GM10248 (cell line): Measurements from ENCODE around the gene SERPINA12.

Experiments used
- CTCF ChIA-PET: fragments of 300-600 bp; sonication (Branson Sonifier 250); formaldehyde crosslinking; extraction: SDS; loops from one replicate; lab custom pipeline; 2021; ENCODE audit warnings: antibody characterized with exemption; lab: Yijun Ruan, JAX
- POLR2A ChIA-PET: fragments of 350-650 bp; sonication (Branson Sonifier 250); formaldehyde crosslinking; extraction: SDS; loops from one replicate; lab custom pipeline; 2020; ENCODE audit warnings: antibody characterized with exemption; lab: Yijun Ruan, JAX
- DNase-seq: peaks from one replicate; pipeline ENCODE4 v3.0.0; 2012; ENCODE audit errors: extremely low spot score
- TF ChIP-seq, protein P1 (sequence below): IDR thresholded peaks from 2 replicates; pipeline ENCODE4 v1.5.1; 2012; ENCODE audit warnings: mild to moderate bottlenecking, low read depth; ENCODE audit errors: extremely low read depth, missing control alignments, control extremely low read depth

Gene SERPINA12

DNA sequence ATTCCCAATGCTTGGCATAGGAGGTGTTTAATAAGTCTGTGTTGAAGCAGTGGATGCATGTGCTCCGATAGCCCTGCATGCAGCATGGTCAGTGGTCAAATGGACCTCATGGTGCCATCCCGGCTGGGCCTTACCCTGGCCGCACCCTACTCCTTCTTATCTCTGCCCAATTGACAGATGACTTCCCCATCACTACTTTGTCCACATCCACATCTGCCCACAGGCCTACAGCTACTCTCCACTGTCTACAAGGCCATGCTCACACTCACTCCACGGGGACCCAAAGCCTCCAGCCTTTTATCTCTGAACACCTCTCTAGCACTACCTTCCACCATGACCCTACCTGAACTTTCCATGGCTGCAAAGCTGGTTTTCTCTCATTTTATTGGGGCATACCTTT lies 68.1 kb downstream of the SERPINA12 start:
- TF ChIP-seq, protein P1, sequence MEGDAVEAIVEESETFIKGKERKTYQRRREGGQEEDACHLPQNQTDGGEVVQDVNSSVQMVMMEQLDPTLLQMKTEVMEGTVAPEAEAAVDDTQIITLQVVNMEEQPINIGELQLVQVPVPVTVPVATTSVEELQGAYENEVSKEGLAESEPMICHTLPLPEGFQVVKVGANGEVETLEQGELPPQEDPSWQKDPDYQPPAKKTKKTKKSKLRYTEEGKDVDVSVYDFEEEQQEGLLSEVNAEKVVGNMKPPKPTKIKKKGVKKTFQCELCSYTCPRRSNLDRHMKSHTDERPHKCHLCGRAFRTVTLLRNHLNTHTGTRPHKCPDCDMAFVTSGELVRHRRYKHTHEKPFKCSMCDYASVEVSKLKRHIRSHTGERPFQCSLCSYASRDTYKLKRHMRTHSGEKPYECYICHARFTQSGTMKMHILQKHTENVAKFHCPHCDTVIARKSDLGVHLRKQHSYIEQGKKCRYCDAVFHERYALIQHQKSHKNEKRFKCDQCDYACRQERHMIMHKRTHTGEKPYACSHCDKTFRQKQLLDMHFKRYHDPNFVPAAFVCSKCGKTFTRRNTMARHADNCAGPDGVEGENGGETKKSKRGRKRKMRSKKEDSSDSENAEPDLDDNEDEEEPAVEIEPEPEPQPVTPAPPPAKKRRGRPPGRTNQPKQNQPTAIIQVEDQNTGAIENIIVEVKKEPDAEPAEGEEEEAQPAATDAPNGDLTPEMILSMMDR = no peak
- DNase-seq = no peak
- ChIA-PET POLR2A (no interaction called here), CTCF (no interaction called here)

DNA sequence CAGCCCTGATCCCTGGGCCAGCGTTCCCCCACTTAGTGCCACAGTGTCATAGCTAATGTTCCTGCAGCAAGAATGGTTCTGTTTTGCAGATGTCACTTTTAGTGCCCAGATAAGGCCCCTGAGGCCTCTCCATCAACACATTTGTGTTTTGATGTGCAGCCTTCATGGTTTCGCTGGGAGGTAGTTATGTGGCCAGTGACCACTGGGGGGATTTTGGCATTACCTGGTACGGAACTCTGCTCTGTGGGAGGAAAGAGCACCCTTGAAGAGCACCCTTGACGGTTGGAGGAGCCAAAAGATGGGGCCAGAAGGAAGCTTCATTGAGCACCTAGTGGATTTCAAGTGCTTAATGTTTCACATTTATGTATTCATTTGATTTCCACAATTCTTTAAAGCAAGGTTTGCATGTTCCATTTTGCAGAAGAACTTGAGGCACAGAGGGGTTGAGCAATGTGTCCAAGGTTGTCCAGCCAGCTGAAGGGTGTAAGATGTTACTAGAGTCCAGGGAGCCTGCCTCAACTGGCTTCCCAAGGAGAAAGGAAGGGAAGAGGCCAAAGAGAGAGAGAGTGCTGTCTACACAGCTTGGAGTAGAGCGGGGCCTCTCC lies 69.7 kb downstream of the SERPINA12 start:
- ChIA-PET CTCF (no interaction called here), POLR2A (no interaction called here)
- no peak for DNase-seq
- TF ChIP-seq, protein P1 = no peak
